ENCODE results near the gene TTC33. TPM values are rescaled to one million over a fixed set of nuclear protein-coding genes. Genes with fewer than 3 reads are reported as not detected.

The TTC33 gene
- total RNA-seq, 2 donors from 2014 or later = 10.6 to 19.8 TPM

DNA sequence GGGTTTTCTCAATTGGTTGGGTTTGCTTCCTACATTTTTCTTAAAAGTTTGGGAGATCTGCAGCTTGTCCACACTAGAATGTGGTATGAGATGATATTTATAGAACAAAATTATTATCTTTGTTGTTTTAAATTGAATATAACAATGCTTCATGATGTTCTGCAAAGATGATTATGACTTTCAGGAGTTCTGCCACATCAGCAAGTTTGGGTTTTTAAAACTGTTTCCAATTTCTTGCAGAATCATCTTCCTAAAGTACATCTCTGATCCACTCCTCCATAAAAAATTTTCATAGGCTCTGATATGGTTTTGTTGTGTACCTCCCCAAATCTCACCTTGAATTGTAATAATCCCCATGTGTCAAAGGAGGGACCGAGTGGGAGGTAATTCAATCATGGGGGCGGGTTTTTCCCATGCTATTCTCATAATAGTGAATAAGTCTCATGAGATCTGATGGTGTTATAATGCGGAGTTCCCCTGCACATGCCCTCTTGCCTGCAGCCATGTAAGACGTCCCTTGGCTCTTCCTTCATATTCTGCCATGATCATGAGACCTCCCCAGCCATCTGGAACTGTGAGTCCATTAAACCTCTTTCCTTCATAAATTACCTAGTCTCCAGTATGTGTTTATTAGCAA, 195.2 kb downstream of the TTC33 start:
- TF ChIP-seq, protein P1, sequence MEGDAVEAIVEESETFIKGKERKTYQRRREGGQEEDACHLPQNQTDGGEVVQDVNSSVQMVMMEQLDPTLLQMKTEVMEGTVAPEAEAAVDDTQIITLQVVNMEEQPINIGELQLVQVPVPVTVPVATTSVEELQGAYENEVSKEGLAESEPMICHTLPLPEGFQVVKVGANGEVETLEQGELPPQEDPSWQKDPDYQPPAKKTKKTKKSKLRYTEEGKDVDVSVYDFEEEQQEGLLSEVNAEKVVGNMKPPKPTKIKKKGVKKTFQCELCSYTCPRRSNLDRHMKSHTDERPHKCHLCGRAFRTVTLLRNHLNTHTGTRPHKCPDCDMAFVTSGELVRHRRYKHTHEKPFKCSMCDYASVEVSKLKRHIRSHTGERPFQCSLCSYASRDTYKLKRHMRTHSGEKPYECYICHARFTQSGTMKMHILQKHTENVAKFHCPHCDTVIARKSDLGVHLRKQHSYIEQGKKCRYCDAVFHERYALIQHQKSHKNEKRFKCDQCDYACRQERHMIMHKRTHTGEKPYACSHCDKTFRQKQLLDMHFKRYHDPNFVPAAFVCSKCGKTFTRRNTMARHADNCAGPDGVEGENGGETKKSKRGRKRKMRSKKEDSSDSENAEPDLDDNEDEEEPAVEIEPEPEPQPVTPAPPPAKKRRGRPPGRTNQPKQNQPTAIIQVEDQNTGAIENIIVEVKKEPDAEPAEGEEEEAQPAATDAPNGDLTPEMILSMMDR (IDR thresholded peaks at IDR 0.05) = no peak
- no peaks in the 10 kb centered on the region for H3K9me3 ChIP-seq
- intact Hi-C loops (cut with DNase I) = no loop called here
- no peak for DNase-seq
- H3K4me1 ChIP-seq = no peaks in the 10 kb centered on the region
- H3K27me3 ChIP-seq = no peaks in the 10 kb centered on the region
- no peak overlapping the region for H3K4me3 ChIP-seq
- no peak overlapping the region for H3K9ac ChIP-seq (ENCODE audit: low read depth in 2 of 2, low read length in 2 of 2)
- no peaks in the 10 kb centered on the region for H3K36me3 ChIP-seq
- no peak overlapping the region for H3K27ac ChIP-seq

DNA sequence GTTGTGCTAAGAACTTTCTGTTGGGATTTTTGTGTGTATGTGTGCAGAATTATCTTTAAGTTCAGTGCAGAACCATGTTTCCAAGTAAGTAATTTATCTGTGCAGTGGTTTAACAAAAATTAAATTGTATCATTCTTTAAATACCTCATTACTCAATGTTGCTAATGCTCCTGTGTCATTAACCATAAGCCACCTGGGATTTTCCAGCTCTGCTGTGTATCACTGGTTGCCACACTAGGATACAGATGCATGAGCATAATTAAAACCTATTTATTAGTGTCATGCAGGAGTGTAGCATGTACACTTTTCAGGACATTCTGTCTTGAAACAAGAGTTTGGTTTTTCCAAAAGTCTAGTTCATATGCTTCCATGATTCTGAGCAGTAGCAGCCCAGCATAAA, 196.5 kb downstream of the TTC33 start:
- Histone ChIP-seq H3K9ac (ENCODE audit: low read depth in 2 of 2, low read length in 2 of 2) (no peak overlapping the region), H3K27me3 (no peaks in the 10 kb centered on the region), H3K9me3 (no peaks in the 10 kb centered on the region), H3K4me3 (no peak overlapping the region), H3K27ac (no peak overlapping the region), H3K36me3 (no peaks in the 10 kb centered on the region), H3K4me1 (no peaks in the 10 kb centered on the region)
- TF ChIP-seq, protein P1 (IDR thresholded peaks at IDR 0.05) = no peak
- intact Hi-C loops (cut with DNase I) = no loop called here
- DNase-seq = no peak

DNA sequence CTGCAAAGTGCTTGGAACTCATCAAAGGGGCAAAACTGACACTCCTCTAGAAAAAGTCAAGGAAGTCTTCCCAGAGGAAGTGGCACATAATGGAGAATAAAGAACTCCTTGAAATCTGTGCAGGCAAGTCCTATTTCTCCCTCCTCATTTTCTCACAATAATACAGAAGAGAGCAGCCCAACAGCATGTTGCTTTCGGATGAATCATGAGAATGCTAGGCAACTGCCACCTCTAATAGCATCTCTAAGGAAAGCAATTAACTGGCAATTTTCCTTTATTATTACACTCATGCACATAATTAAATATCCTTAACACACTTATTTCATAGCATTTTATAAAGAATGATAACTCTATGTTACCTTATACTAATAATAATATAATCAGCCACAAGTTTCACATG, 198.3 kb downstream of the TTC33 start:
- no peak overlapping the region for H3K9ac ChIP-seq (ENCODE audit: low read depth in 2 of 2, low read length in 2 of 2)
- intact Hi-C loops (cut with DNase I) = no loop called here
- TF ChIP-seq, protein P1 (IDR thresholded peaks at IDR 0.05) = no peak
- DNase-seq = no peak
- no peak overlapping the region for H3K27ac ChIP-seq
- no peaks in the 10 kb centered on the region for H3K4me1 ChIP-seq
- no peak overlapping the region for H3K4me3 ChIP-seq
- no peaks in the 10 kb centered on the region for H3K36me3 ChIP-seq
- no peaks in the 10 kb centered on the region for H3K9me3 ChIP-seq
- H3K27me3 ChIP-seq = no peaks in the 10 kb centered on the region

DNA sequence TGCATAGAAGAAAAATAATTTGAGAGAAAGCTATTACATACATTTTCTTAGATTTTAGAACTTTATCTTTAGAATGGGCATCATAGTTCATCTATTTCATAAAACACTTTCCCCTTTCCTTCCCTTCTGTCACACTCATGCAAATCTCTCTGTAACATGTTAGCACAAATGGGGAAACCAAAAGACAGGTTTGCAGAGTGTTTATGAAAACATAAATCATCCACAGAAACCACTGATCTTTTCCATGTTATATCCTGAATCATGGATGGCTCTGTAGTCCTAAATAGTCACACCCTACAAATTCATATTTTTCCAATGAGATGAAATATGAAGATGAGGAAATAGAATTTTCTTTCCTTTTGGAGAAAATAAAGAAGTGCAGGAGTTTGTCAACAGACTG, 198.9 kb downstream of the TTC33 start:
- TF ChIP-seq, protein P1 (IDR thresholded peaks at IDR 0.05) = no peak
- intact Hi-C loops (cut with DNase I) = no loop called here
- no peak overlapping the region for H3K4me3 ChIP-seq

DNA sequence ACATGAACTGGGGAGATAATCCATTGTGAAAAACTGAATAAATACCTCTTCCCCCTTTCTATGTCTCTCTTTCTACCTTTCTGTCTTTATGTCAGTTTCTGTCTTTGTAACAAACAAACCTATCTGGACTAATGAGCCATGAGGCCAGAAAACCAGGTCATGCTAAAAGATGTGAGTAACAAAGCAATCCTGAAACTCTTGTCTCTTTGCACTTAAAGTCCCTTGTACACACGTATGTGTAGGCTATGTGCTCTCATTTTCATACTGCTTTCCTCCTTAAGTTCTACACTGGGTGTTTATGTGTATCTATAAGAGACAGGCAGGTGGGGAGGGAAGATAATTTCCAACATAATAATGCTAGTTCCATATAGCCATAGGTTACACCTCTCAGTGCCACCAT, 199.9 kb downstream of the TTC33 start:
- no peaks in the 10 kb centered on the region for H3K4me1 ChIP-seq
- no peaks in the 10 kb centered on the region for H3K27me3 ChIP-seq
- H3K27ac ChIP-seq = no peak overlapping the region
- H3K36me3 ChIP-seq = no peaks in the 10 kb centered on the region
- no peak overlapping the region for H3K9ac ChIP-seq (ENCODE audit: low read depth in 2 of 2, low read length in 2 of 2)
- no peak for DNase-seq
- TF ChIP-seq, protein P1 (IDR thresholded peaks at IDR 0.05) = no peak
- no peak overlapping the region for H3K4me3 ChIP-seq
- intact Hi-C loops (cut with DNase I) = no loop called here
- no peaks in the 10 kb centered on the region for H3K9me3 ChIP-seq

More for the DNA sequence above, 198.9 kb downstream of the TTC33 start:
- Histone ChIP-seq H3K9me3 (no peaks in the 10 kb centered on the region), H3K4me1 (no peaks in the 10 kb centered on the region), H3K9ac (ENCODE audit: low read depth in 2 of 2, low read length in 2 of 2) (no peak overlapping the region), H3K27ac (no peak overlapping the region), H3K27me3 (no peaks in the 10 kb centered on the region), H3K36me3 (no peaks in the 10 kb centered on the region)
- DNase-seq = no peak

Measured in colonic mucosa (tissue), 4 donors.